A673 (cell line): ENCODE results near the gene RPL37A. TPM values are rescaled to one million over a fixed set of nuclear protein-coding genes. Genes with fewer than 3 reads are reported as not detected.

Experiments used
- BruUV-seq: library from RNA; stranded (reverse); fragments of 400-500 nt; replicated peaks from 2 replicates; lab custom pipeline; 2021; lab: Mats Ljungman, UMichigan
- CTCF ChIA-PET: fragments of 300-600 bp; sonication (Branson Sonifier 250); formaldehyde crosslinking; loops from one replicate; lab custom pipeline; 2022; ENCODE audit warnings: antibody characterized with exemption; lab: Charles Lee
- POLR2A ChIA-PET: fragments of 300-600 bp; sonication (Branson Sonifier 250); formaldehyde crosslinking; loops from one replicate; lab custom pipeline; 2022; ENCODE audit warnings: antibody characterized with exemption; ENCODE audit not compliant: low non-redundant PET; lab: Charles Lee
- DNase-seq: peaks from one replicate; pipeline ENCODE4 v3.0.0-alpha.2; 2015; ENCODE audit warnings: low spot score
- H3K27ac ChIP-seq: fragments of 200-600 bp; sonication (generic); 2 replicates; pipeline ENCODE4 v1.5.1; 2016; ENCODE audit warnings: mixed run types, low read depth, mild to moderate bottlenecking, mixed read lengths, antibody characterized with exemption, low read length; ENCODE audit not compliant: poor library complexity, severe bottlenecking
- H3K27me3 ChIP-seq: fragments of 200-600 bp; sonication (generic); replicated peaks from 2 replicates; pipeline ENCODE4 v1.6.1; 2017; ENCODE audit warnings: mixed run types, low read depth, mild to moderate bottlenecking, mixed read lengths, antibody characterized with exemption, low read length; ENCODE audit not compliant: insufficient read depth, poor library complexity
- H3K36me3 ChIP-seq: fragments of 200-600 bp; sonication (generic); 2 replicates; pipeline ENCODE4 v1.6.1; 2016; ENCODE audit warnings: mixed run types, mild to moderate bottlenecking, mixed read lengths, antibody characterized with exemption, low read length; ENCODE audit not compliant: insufficient read depth, poor library complexity, severe bottlenecking
- H3K4me1 ChIP-seq: fragments of 200-600 bp; sonication (generic); 2 replicates; pipeline ENCODE4 v1.6.1; 2017; ENCODE audit warnings: mixed run types, mild to moderate bottlenecking, mixed read lengths, antibody characterized with exemption, low read length; ENCODE audit not compliant: insufficient read depth, poor library complexity, severe bottlenecking
- H3K4me3 ChIP-seq: fragments of 200-600 bp; sonication (generic); 2 replicates; pipeline ENCODE4 v1.5.1; 2016; ENCODE audit warnings: low read depth, mixed run types, mild to moderate bottlenecking, mixed read lengths, low read length; ENCODE audit not compliant: poor library complexity, severe bottlenecking
- H3K9me3 ChIP-seq: fragments of 200-600 bp; sonication (generic); 2 replicates; pipeline ENCODE4 v1.6.1; 2016; ENCODE audit warnings: mixed run types, low read depth, mild to moderate bottlenecking, mixed read lengths, antibody characterized with exemption, low read length; ENCODE audit not compliant: poor library complexity, severe bottlenecking
- EZH2 ChIP-seq: fragments of 200-600 bp; sonication (generic); IDR thresholded peaks from 2 replicates; pipeline ENCODE4 v1.6.1; 2017; ENCODE audit warnings: borderline replicate concordance, low read depth, mild to moderate bottlenecking, mixed read lengths, antibody characterized with exemption, low read length; ENCODE audit not compliant: poor library complexity, severe bottlenecking
- intact Hi-C: fragments of 100-400 bp; cut with micrococcal nuclease; formaldehyde crosslinking; loops from one replicate; pipeline ENCODE4 v1.10.0; 2022; ENCODE audit not compliant: unreplicated experiment
- total RNA-seq: library from RNA; stranded (reverse); gene quantifications from 2 replicates; pipeline ENCODE4 v1.2.3, GENCODE V29; 2021
- TF ChIP-seq, protein P1 (sequence below): fragments of 300-800, 200-600 bp; sonication (generic); conservative IDR thresholded peaks from 2 replicates; pipeline ENCODE4 v1.5.1; 2017; ENCODE audit warnings: low read depth, mild to moderate bottlenecking, antibody characterized with exemption, low read length, moderate library complexity, mixed read lengths

RPL37A gene
- total RNA-seq, 1 experiment from 2014 or later: 2,455 TPM

DNA sequence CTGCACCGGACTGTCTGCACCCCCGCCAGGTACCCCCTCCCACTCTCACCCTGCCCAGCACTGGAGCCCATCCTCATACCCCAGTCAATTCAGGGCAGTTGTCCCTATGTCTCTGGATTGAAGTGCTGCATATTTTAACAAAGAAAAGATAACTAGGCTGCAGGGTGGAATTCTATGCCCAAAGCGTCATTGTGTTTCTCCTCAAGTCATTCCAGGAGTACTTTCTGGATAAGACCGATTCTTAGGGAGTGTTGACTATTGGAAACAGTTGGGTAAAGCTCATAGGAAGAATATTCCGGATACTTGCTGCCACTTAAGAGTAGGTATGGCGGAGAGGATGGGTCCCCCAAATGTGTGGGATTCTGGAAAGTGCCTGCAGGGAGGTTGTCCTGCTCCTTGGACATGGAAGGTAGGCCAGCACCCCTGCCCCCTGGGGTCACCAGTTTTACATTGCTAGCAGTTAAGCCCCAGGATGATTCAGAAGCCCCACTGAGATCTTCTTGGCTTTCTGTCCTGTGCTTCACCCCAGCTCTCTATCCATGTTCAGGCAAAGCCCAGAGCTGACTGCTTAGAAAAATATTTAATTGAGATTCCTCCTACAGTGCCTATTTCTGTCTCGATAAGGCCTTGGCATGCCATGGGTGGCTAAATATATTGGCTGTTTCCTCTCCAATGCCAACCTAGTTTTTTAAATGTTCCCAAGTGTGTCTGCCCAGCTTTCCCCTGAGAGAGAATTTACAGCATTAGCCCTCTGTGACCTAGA lies 48.2 kb downstream of the RPL37A start:
- Histone ChIP-seq H3K4me1 (peaks cover 46% of the 10 kb centered on the region), H3K4me3 (no peak overlapping the region), H3K36me3 (no peaks in the 10 kb centered on the region), H3K27me3 (no peaks in the 10 kb centered on the region), H3K9me3 (no peaks in the 10 kb centered on the region), H3K27ac (peak overlapping the region; percentile 91)
- intact Hi-C loops: loop anchor here (5.0 kb wide), 1 partner anchor 50 kb away; no protein-coding TSS in a partner anchor
- ChIA-PET POLR2A (interaction anchor here (0.9 kb wide), 2 partner anchors 71 to 72 kb away, joined by 3 to 7 read pairs; no protein-coding TSS in a partner anchor), CTCF (no interaction called here)
- no TSS peak for BruUV-seq
- TF ChIP-seq, protein P1, sequence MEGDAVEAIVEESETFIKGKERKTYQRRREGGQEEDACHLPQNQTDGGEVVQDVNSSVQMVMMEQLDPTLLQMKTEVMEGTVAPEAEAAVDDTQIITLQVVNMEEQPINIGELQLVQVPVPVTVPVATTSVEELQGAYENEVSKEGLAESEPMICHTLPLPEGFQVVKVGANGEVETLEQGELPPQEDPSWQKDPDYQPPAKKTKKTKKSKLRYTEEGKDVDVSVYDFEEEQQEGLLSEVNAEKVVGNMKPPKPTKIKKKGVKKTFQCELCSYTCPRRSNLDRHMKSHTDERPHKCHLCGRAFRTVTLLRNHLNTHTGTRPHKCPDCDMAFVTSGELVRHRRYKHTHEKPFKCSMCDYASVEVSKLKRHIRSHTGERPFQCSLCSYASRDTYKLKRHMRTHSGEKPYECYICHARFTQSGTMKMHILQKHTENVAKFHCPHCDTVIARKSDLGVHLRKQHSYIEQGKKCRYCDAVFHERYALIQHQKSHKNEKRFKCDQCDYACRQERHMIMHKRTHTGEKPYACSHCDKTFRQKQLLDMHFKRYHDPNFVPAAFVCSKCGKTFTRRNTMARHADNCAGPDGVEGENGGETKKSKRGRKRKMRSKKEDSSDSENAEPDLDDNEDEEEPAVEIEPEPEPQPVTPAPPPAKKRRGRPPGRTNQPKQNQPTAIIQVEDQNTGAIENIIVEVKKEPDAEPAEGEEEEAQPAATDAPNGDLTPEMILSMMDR: no peak
- no peak for TF ChIP-seq EZH2
- DNase-seq: peak; percentile 24

DNA sequence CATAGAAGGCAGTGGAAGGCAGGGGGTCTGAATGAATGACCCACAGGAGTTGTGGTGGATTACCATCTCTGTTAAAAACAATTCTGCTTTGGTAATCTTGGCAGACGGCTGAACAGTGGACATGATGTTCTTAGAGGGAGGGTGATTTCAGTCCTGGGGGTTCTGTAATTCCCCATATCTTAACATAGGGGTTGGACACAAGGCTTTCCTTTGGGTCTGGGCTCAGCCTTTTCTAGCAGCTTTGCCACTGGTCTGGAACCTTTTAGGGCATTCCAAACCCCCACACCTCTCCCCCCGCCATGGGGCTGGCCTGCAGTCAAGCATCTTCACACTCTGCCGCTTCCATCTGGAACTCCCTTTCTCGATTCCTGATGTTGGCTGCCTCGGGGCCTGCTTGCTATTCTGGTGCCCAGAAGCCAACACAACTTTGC lies 50.3 kb downstream of the RPL37A start:
- H3K4me3 ChIP-seq: no peak overlapping the region

DNA sequence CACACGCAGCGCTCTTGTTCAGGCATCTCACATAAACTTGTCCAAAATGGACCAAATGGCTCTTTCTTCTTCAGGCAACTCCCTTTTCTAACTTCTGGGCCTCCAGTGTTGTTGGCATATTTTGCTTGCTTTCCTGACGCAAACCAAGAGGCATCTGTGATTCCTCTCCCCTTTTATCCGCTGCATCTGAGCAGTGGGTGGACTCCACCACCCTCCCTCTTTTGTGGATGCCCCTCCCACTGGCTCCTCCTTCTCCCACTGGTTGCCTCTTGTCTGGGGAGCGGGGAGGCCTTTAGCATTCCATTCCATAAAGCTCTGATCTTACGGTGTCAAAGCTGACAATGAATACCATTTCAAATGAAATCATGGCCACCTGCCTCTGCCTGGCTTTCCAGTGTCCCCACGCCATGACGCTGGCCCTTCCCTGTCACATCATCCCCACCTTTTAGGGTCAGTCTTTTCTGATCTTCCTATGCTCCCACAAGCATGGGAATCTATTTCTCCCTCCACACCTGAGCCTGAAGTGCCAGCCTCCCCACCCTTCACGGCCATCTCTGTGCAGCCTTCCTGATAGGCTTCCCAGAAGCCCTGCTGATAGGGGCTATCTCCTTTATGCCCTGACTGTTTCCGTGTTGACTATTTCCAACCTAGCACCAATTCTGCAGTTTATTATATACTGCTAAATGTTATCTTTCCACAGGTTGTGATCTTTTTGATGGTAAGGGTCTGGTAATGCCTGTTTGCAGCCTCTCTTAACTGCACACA lies 51.5 kb downstream of the RPL37A start:
- no peak overlapping the region for H3K4me3 ChIP-seq
- BruUV-seq: no TSS peak
- DNase-seq: no peak
- intact Hi-C loops: loop anchor here (5.0 kb wide), 1 partner anchor 47 kb away; no protein-coding TSS in a partner anchor
- CTCF ChIA-PET: no interaction called here
- no peaks in the 10 kb centered on the region for H3K9me3 ChIP-seq
- H3K36me3 ChIP-seq: no peaks in the 10 kb centered on the region
- TF ChIP-seq, protein P1: no peak
- TF ChIP-seq EZH2: no peak
- POLR2A ChIA-PET: interaction anchor here (0.6 kb wide), 1 partner anchor 735 kb away, joined by 3 read pairs; no protein-coding TSS in a partner anchor
- peaks cover 56% of the 10 kb centered on the region for H3K4me1 ChIP-seq
- H3K27me3 ChIP-seq: no peaks in the 10 kb centered on the region
- H3K27ac ChIP-seq: no peak overlapping the region

More for the DNA sequence above, 50.3 kb downstream of the RPL37A start:
- CTCF ChIA-PET: no interaction called here
- TF ChIP-seq, protein P1: no peak
- no peak for TF ChIP-seq EZH2
- intact Hi-C loops: loop anchor here (5.0 kb wide), 1 partner anchor 48 kb away; no protein-coding TSS in a partner anchor
- no peaks in the 10 kb centered on the region for H3K36me3 ChIP-seq
- POLR2A ChIA-PET: no interaction called here
- H3K27me3 ChIP-seq: no peaks in the 10 kb centered on the region
- no TSS peak for BruUV-seq
- no peaks in the 10 kb centered on the region for H3K9me3 ChIP-seq
- H3K27ac ChIP-seq: no peak overlapping the region
- DNase-seq: no peak
- H3K4me1 ChIP-seq: peaks cover 49% of the 10 kb centered on the region
